Measurements from ENCODE around the gene POLR2F.

POLR2F gene

DNA sequence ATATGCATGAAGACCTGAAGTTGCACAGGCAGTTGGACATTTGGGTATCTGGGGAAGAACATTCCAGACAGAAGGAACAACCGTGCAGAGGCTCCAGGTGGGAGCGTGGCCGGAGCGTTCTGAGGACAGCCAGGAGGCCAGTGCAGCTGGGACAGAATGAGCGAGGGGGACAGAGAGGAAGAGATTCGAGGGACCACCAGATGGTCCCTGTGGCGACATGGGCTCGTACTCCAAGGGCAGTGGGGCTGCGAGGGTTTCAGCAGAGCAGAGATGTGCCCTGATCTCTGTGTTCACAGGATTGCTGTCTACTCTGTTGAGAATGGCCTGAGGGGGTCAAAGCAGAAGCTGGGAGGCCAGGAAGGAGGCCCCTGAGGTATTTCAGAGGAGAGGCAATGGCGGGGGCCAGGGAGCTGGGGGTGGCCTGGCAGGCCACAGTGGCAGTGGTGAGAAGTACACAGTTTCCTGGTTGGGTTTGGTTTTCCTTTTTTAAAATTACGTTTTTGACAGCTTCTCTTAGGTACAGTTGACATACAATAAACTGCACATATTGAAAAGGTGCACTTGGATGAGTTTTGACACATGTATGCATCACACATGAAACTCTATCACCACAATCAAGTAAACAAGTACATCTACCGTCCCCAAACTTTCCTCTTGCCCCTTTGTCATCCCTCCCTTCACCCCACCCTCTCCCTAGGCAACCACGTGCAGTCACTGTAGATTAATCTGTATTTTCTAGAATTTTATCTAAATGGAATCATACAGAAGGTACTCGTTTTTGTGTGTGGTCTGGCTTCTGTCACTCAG lies 55.7 kb downstream of the POLR2F start:
- DNase-seq: no peak

DNA sequence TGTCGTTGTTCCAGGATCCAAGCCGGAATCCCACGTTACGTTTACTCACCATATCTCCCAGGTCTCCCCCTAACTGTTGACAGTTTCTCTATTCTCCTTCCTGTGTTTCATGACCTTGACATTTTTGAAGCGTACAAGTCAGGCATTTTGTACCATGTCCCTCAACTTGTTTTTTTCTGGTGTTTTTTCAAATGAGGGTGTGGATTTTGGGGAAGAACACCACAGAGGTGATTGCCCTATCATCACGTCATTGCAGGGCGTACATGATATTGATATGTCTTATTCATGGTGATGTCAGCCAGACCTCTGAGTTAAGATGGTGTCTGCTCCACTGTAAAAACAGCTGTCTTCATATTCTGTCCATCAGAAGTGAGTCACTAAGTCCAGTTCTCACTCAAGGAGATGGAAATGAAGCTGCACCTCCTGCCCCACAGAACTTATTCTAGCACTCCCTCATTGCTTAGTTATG lies 59.1 kb downstream of the POLR2F start:
- DNase-seq: no peak

DNA sequence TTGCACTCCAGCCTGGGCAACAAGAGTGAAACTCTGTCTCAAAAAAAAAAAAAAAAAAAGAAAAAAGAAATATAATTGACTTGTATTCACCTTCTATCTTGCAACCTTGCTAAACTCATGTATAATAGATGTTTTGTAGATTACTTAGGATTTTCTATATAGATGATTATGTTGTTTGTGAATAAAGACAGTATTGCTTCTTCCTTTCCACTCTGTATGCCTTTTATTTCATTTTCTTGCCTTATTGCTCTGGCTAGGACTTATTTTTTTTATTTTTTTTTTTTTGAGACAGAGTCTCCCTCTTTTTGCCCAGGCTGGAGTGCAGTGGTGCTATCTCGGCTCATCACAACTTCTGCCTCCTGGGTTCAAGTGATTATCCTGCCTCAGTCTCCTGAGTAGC lies 60.6 kb downstream of the POLR2F start:
- no peak for DNase-seq

DNA sequence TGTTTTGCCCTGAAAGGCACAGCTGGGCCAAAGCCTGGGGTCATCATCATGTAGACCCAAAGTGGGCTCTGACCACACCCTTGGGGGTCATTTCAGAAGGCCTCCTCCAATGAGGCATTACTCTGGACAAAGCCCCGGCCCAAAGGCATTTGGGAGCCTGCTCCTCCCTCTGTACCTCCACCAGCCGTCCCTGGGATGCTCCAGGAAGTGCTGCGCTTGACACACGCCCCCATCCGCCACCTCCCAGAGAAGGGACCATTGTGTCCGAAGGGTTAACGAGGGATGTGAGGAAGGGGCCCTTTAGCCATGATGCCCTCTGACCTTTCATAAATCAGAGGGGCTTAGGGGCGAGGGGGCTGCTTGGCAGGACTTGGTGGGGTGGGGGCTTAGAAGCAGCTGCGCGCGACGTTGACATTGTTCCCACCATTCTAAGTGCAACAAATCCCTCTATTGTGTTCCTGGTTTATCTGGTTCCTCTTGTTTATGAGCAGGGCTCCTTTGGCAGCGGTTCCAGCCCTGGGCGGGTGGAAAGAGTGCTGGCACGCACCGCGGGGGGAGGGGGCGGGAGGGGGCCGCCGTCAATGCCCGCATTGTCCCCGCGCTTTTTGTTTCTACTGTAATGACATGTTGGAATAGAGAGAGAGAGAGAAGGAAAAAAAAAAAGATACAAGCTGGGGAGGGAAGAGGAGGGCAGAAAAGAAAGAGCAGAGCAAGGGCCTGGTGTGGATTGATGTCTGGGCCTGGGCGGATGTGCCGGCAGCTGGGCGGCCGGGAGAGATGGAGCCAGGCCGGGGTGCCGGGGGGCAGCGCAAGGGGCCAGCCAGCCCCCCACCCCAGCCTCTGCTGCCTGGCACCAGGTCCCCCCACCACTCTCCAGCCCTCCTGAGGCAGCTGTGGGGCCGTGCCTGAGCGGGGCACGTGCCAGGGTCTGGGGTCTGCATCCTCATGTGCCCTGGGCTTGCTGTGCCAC lies 63.0 kb downstream of the POLR2F start:
- DNase-seq: no peak

DNA sequence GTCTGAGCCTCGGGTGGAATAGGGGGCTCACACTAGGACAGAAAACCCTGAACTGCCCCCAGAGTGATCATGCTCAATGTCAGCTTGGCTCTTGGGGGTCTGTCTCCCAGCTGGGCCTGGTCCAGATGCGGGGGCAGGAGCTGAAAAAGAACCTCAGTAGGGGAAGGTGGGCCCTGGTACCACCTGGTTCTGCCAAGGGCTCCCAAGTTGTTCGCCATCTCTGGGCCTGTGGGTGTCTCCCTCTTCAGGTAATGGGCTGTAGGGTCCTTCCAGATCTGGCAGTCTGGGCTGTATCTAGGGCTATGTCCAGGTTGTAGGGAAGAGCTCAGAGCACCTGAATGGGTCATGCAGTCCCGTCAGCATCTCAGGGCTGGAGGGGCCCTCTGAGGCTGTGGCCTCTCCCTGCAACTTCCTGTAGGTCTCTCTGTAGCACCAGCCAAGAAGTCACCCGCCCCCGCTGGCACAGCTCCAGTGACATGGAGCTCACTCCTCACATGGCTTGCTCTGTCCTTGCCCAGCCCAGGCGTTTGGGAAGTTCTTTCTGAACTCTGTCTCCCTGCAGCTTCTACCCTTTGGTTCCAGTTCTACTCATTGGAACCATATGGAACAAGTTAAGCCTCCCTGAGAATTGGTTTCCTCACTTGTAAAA lies 63.9 kb downstream of the POLR2F start:
- DNase-seq: no peak

DNA sequence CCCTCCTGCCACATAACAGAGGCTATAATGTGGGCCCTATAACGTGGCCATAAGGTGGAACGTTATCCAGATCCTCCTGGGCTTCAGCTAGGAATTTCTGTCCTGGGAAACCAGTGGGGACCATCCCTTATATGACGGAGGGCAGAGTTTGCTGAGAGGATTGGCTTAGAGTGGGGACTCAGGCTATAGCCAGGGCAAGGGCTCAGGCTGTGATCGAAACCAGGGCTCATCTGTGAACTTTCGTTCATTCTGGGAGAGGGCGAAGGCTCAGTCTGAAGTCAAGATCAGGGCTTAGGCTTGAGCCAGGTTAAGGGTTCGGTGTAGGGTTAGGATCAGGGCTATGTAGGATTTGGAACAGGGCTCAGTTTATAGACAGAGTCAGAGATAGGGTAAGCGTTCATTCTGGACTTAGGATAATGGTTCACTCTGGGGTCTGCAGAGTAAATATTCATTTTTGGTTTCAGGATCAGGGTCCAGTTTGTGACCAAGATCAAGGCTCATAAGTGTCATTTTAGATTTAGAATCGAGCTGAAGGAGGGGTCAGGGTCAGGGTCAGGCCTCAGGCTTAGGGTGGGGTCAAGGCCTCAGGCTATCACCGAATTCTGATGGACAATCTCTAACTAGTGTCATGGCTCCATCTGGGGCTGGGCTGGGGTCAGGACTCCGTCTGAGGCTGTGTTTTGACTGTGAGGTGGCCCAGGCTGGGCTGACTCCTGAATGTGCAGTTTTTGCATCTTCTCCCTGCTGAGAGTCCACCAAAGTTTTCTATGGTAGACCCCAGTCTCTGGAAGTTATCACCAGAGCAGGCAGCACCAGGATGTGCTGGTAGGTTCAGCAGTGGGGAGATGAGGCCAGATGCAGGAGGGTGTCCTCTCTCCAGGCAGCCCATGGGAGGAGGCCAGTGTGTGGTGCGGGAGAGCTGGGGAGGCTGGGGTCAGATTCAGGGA lies 64.7 kb downstream of the POLR2F start:
- no peak for DNase-seq
